Kidney epithelial cell (primary cell): Measurements from ENCODE around the gene LAMB4. TPM values are rescaled to one million over a fixed set of nuclear protein-coding genes. Genes with fewer than 3 reads are reported as not detected.

Experiments used
- DNase-seq: peaks from one replicate; pipeline ENCODE4 v3.0.0-alpha.2; 2010; ENCODE audit warnings: low read depth
- H3K27me3 ChIP-seq: 2 replicates; pipeline ENCODE4 v1.6.0; 2011; ENCODE audit warnings: low read length; ENCODE audit not compliant: control insufficient read depth, insufficient read depth
- H3K36me3 ChIP-seq: 2 replicates; pipeline ENCODE4 v1.5.1; 2011; ENCODE audit warnings: low read length; ENCODE audit not compliant: control insufficient read depth, insufficient read depth
- H3K4me3 ChIP-seq: 2 replicates; pipeline ENCODE4 v1.5.1; 2011; ENCODE audit warnings: low read depth, mild to moderate bottlenecking, control low read depth, low read length
- total RNA-seq: library from RNA; depleted of rRNA; stranded (reverse); fragments of >200 nt; gene quantifications from 2 replicates; pipeline ENCODE4 v1.2.3, GENCODE V29; 2015
- TF ChIP-seq, protein P1 (sequence below): IDR thresholded peaks from 2 replicates; pipeline ENCODE4 v1.5.1; 2011; ENCODE audit warnings: mild to moderate bottlenecking, moderate library complexity, low read length, control low read depth, inconsistent platforms; ENCODE audit not compliant: insufficient read depth, poor library complexity, severe bottlenecking

The LAMB4 gene
- total RNA-seq, 1 donor from 2014 or later = not detected

DNA sequence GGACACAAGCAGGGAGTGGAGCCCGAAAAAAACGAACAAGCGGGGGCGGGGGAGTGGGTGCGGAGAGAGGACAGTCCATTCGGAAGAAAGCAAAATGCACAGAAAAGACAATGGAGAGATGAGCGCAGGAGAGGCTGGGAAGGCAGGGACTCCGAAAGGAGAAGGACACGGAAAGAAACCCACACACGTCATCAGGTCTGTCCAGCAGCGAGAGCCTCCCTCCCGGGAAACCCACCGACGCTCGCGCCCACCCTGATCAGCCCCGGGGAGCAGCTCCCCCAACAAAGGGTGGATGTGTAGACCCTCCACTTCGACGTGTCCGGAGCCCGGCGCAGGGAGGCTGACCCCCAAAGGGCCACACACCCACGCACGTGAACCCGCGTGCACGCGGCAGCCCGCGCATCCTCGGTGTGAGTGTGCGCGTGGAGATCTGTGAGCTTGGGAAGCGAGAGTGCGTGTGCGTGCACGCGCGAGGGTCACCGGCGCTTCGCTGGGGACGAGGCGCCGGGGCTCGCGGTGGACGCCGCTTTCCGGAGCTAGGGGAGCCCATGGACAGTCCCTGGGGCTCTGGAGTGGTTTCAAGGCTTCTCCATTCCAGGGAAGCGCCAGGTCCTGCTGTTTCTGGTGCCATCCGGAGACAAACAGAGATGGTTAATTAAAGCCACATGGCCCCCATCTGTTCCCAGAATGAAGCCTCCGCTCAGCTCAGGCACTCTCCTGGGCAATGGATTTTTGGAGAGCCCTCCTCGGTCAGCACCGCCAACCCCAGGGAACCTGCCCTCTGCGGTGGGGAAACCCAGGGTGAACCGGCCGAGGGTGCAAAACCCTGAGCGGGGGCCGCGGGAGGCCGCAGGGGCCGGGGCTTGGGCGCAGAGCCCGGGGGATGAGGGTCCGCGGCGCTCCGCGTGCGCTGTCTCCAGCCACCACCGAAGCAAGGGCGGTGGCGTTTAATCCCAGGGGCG lies 128.1 kb downstream of the LAMB4 start:
- peak overlapping the region; percentile 90 for H3K4me3 ChIP-seq
- H3K36me3 ChIP-seq = peaks cover 2% of the 10 kb centered on the region
- TF ChIP-seq, protein P1, sequence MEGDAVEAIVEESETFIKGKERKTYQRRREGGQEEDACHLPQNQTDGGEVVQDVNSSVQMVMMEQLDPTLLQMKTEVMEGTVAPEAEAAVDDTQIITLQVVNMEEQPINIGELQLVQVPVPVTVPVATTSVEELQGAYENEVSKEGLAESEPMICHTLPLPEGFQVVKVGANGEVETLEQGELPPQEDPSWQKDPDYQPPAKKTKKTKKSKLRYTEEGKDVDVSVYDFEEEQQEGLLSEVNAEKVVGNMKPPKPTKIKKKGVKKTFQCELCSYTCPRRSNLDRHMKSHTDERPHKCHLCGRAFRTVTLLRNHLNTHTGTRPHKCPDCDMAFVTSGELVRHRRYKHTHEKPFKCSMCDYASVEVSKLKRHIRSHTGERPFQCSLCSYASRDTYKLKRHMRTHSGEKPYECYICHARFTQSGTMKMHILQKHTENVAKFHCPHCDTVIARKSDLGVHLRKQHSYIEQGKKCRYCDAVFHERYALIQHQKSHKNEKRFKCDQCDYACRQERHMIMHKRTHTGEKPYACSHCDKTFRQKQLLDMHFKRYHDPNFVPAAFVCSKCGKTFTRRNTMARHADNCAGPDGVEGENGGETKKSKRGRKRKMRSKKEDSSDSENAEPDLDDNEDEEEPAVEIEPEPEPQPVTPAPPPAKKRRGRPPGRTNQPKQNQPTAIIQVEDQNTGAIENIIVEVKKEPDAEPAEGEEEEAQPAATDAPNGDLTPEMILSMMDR = no peak
- H3K27me3 ChIP-seq = no peaks in the 10 kb centered on the region
- DNase-seq = no peak

DNA sequence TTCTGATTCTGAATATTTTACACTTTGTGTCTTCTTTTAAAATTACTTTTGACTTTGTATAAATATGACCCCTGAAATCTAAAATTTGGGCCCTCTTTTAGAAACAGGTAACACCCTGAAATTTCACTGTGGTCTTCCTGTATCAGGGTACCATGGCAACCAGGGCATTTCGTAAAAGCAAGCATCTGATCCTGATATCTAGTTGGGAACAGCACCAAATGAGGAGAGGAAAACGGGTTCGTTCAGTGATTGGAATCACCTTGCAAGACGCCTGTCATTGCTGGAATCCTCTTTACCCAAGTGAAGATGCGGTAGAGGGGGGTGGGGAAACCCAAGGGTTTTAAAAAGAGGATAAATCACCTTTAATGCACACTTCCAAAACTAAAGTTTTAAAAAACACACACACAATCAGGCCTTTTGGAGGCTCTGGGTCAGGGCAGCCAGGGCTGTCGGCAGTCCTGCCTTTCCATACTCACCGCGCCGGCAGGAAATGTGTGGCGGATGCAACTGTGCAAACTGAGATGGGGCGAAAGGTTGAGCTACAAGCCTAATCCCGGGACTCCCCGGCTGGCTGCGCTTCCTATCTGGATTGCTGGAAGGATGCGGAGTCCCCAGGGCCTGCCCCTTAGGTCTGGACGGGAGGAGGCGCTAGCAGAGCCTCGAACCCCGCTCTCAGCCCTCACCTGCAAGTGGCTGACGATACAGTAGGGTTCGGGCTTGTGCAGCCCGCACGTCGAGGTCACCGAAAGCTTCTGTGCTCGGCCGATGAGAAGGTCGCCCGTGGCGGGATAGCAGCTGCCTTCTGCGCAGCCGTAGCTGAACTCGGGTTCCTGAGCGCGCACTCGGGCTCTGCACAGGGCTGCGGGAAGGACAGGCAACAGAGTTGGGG lies 129.0 kb downstream of the LAMB4 start:
- no peak for DNase-seq
- H3K27me3 ChIP-seq = no peaks in the 10 kb centered on the region
- H3K36me3 ChIP-seq = peaks cover 2% of the 10 kb centered on the region
- TF ChIP-seq, protein P1 = peak; percentile 35
- H3K4me3 ChIP-seq = peak overlapping the region; percentile 90

- peak overlapping the region; percentile 90 for H3K4me3 ChIP-seq
- TF ChIP-seq, protein P1 = no peak
- DNase-seq = no peak
- H3K36me3 ChIP-seq = peaks cover 2% of the 10 kb centered on the region
- H3K27me3 ChIP-seq = no peaks in the 10 kb centered on the region
These were observed 130.2 kb downstream of the LAMB4 start for GRCh38 chr7:107999779-108000560.

DNA sequence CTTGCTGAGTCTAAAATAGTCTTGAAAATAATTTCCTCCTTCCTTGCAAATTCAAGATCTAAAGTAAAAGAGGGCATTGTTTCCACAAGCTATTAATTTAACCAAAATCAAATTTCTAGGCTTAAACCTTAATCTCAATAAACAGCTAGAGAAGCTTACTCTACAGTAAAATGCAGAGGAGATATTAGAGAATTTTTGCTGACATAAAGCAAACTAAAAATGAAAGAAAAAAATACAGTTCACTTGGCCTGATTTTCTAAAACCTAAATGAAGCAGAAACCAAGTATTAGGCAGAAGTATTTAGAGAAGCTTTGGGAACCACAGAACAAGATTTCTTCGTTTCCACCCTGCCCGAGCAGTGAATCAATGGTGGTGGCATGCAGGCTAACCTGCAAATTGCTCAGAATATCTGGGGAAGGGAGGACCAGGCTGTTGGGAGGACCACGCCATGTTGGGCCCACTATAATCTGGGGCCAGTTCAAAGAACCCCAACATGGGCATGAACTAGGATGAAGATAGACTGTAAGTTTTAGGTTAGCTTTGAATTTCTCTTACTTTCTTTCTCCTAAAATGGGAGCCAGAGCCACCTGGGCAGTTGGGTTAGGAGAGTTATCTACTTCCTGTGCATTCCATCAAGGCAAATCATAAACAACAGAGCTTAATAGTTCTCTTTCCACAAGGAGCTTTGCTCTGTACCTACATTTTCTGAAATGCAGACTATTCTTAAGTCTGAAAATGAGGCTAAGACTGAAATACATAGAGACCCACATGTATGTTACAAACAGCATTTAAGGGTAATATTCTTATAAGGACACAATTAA lies 131.3 kb downstream of the LAMB4 start:
- TF ChIP-seq, protein P1 = no peak
- Histone ChIP-seq H3K4me3 (peak overlapping the region; percentile 90), H3K36me3 (peaks cover 2% of the 10 kb centered on the region), H3K27me3 (no peaks in the 10 kb centered on the region)
- no peak for DNase-seq

GRCh38 chr7:107998150-107998549 lies 132.0 kb downstream of the LAMB4 start:
- Histone ChIP-seq H3K4me3 (peak overlapping the region; percentile 22), H3K27me3 (no peaks in the 10 kb centered on the region), H3K36me3 (peaks cover 4% of the 10 kb centered on the region)
- TF ChIP-seq, protein P1 = no peak
- DNase-seq = no peak
